MCF 10A (cell line): ENCODE results near the gene ZNF512B. TPM values are rescaled to one million over a fixed set of nuclear protein-coding genes. Genes with fewer than 3 reads are reported as not detected.
A peak's percentile ranks its signal among the peaks of the same experiment; 100 is the strongest.

Source experiments
- BruUV-seq: library from RNA; stranded (reverse); fragments of 400-500 nt; replicated peaks from 2 replicates; lab custom pipeline; 2021; lab: Mats Ljungman, UMichigan
- CTCF ChIA-PET: fragments of 300-600 bp; sonication (Branson Sonifier 250); formaldehyde crosslinking; extraction: SDS; loops from one replicate; lab custom pipeline; 2021; ENCODE audit warnings: antibody characterized with exemption, inconsistent platforms; lab: Yijun Ruan, JAX
- POLR2A ChIA-PET: fragments of 300-600, 350-650 bp; sonication (Branson Sonifier 250); formaldehyde crosslinking; extraction: SDS; loops from one replicate; lab custom pipeline; 2020; ENCODE audit warnings: antibody characterized with exemption, inconsistent platforms; lab: Yijun Ruan, JAX
- DNase-seq: peaks from one replicate; pipeline ENCODE4 v3.0.0-alpha.2; 2018; ENCODE audit not compliant: unreplicated experiment
- H3K27ac Mint-ChIP-seq: one replicate; pipeline ENCODE4 v1.8.0; 2022; ENCODE audit warnings: mild to moderate bottlenecking, low read depth, mixed read lengths; ENCODE audit not compliant: unreplicated experiment
- H3K27me3 Mint-ChIP-seq: one replicate; pipeline ENCODE4 v1.8.0; 2022; ENCODE audit warnings: mixed read lengths; ENCODE audit not compliant: insufficient read depth, unreplicated experiment
- H3K36me3 Mint-ChIP-seq: one replicate; pipeline ENCODE4 v1.8.0; 2022; ENCODE audit warnings: mild to moderate bottlenecking, moderate library complexity, mixed read lengths; ENCODE audit not compliant: insufficient read depth, unreplicated experiment
- H3K4me1 Mint-ChIP-seq: one replicate; pipeline ENCODE4 v1.8.0; 2022; ENCODE audit warnings: mixed read lengths; ENCODE audit not compliant: insufficient read depth, unreplicated experiment
- H3K4me3 Mint-ChIP-seq: one replicate; pipeline ENCODE4 v1.8.0; 2022; ENCODE audit warnings: mild to moderate bottlenecking, moderate library complexity, mixed read lengths; ENCODE audit not compliant: unreplicated experiment
- H3K9me3 Mint-ChIP-seq: one replicate; pipeline ENCODE4 v1.8.0; 2022; ENCODE audit warnings: mixed read lengths; ENCODE audit not compliant: unreplicated experiment
- intact Hi-C: fragments of 100-400 bp; cut with micrococcal nuclease; formaldehyde crosslinking; loops from 2 replicates; pipeline ENCODE4 v1.14.1; 2022
- total RNA-seq: library from RNA; stranded (reverse); gene quantifications from 2 replicates; pipeline ENCODE4 v1.2.3, GENCODE V29; 2022
- TF ChIP-seq, protein P1 (sequence below): fragments of 200-600 bp; IDR thresholded peaks from one replicate; pipeline ENCODE4 v1.8.0; 2022; ENCODE audit warnings: antibody characterized with exemption, mild to moderate bottlenecking; ENCODE audit not compliant: unreplicated experiment

The ZNF512B gene
- total RNA-seq, 1 experiment from 2014 or later: 26.6 TPM

DNA sequence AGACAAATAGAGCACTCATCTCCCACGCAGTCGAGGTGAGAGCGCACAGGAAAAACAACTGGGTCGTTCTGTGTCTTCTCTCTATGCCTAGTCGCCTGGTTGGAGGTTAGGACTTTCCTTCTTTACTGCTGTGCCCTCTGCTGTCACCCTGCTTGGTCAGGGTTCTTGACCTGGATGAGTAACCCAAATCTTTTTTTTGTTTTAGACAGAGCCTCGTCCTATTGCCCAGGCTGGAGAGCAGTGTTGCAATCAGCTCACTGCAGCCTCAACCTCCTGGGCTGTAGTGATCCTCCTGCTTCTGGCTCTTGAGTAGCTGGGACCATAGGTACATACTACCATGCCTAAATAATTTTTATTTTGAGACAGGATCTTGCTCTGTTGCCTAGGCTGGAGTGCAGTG lies 35.7 kb upstream of the ZNF512B start:
- no peaks in the 10 kb centered on the region for H3K4me1 Mint-ChIP-seq
- peaks cover 79% of the 10 kb centered on the region for H3K36me3 Mint-ChIP-seq
- intact Hi-C loops: no loop called here
- DNase-seq: no peak
- no peaks in the 10 kb centered on the region for H3K9me3 Mint-ChIP-seq
- ChIA-PET POLR2A (interaction anchor here (0.9 kb wide), 1 partner anchor 39 kb away, joined by 4 read pairs; no protein-coding TSS in a partner anchor), CTCF (interaction anchor here (0.7 to 3.9 kb wide), 2 partner anchors 33 to 108 kb away, joined by 3 to 18 read pairs; no protein-coding TSS in a partner anchor)
- H3K27ac Mint-ChIP-seq: no peak overlapping the region
- H3K27me3 Mint-ChIP-seq: no peaks in the 10 kb centered on the region
- no peak overlapping the region for H3K4me3 Mint-ChIP-seq
- TF ChIP-seq, protein P1, sequence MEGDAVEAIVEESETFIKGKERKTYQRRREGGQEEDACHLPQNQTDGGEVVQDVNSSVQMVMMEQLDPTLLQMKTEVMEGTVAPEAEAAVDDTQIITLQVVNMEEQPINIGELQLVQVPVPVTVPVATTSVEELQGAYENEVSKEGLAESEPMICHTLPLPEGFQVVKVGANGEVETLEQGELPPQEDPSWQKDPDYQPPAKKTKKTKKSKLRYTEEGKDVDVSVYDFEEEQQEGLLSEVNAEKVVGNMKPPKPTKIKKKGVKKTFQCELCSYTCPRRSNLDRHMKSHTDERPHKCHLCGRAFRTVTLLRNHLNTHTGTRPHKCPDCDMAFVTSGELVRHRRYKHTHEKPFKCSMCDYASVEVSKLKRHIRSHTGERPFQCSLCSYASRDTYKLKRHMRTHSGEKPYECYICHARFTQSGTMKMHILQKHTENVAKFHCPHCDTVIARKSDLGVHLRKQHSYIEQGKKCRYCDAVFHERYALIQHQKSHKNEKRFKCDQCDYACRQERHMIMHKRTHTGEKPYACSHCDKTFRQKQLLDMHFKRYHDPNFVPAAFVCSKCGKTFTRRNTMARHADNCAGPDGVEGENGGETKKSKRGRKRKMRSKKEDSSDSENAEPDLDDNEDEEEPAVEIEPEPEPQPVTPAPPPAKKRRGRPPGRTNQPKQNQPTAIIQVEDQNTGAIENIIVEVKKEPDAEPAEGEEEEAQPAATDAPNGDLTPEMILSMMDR: no peak
- BruUV-seq: no TSS peak

DNA sequence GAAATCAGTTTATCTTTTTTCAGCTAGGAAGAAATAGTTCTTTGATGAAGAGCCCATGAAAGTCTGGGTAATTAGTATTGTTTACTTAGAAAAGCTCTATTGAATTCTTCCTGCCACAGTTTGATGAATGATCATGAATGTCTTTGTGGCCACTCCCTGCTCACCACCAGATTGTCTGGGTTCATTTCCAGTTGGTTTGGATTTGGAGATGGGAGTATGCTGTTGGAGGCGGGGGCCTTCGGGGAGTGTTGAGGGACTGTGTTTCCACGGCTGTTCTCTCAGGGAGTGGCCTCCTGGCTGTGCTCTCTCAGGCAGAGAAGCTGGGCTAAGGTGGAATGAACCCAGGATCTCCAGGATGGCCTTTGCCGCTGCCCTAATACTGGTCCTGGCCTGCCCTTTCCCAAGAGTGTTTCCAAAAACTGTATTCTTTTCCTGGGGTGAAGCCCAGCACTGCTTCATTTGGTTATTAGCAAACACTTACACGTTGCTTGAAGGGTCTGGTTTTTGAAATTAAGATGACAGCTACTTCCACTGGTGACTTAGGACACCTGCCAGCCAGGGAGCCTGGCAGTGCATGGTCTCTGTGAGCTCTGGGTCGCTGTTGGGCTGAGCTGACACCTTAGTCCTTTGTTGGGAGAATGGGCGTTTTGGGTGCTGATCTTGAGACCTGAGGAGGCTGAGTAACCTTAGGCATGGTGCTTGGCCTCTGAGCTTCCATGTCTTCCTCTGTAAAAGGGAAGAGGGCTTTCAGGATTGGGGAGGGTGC lies 34.4 kb upstream of the ZNF512B start:
- CTCF ChIA-PET: interaction anchor here (0.6 to 3.9 kb wide), 4 partner anchors 16 to 53 kb away, joined by 3 to 18 read pairs (median 4); partner anchors contain the start of gene PRPF6
- no peak overlapping the region for H3K4me3 Mint-ChIP-seq
- no peak for DNase-seq
- intact Hi-C loops: no loop called here
- no peaks in the 10 kb centered on the region for H3K27me3 Mint-ChIP-seq
- H3K9me3 Mint-ChIP-seq: no peaks in the 10 kb centered on the region
- no peaks in the 10 kb centered on the region for H3K4me1 Mint-ChIP-seq
- BruUV-seq: no TSS peak
- POLR2A ChIA-PET: interaction anchor here (1.0 to 1.8 kb wide), 3 partner anchors 13 to 22 kb away, joined by 3 to 7 read pairs (median 3); no protein-coding TSS in a partner anchor
- TF ChIP-seq, protein P1: no peak
- peaks cover 79% of the 10 kb centered on the region for H3K36me3 Mint-ChIP-seq
- H3K27ac Mint-ChIP-seq: no peak overlapping the region

DNA sequence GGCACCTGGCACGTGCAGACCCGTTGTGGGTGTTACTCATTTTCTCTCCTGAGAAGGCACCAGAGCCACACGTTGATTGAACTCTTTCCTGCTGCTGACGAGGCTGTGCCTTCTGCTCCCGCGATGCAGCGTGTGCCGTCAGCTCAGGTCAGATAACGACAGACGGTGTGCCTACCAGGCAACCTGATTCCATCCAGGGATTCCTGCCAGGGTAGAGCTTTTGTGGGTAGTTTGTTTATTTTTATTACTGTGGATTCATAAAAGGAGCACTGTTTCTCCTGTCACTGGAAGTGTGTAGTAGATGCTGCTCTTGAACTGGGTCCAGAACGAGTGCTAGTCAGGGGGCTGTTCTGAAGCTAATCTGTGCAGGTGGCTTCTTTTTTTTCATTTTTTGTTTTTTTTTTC lies 31.9 kb upstream of the ZNF512B start:
- Mint-ChIP-seq H3K27ac (no peak overlapping the region), H3K27me3 (no peaks in the 10 kb centered on the region), H3K4me1 (no peaks in the 10 kb centered on the region), H3K4me3 (no peak overlapping the region), H3K36me3 (peaks cover 80% of the 10 kb centered on the region), H3K9me3 (no peaks in the 10 kb centered on the region)
- peak; percentile 13 for DNase-seq
- POLR2A ChIA-PET: interaction anchor here (0.5 to 0.8 kb wide), 2 partner anchors 12 to 374 kb away, joined by 3 read pairs; no protein-coding TSS in a partner anchor
- CTCF ChIA-PET: interaction anchor here (1.1 kb wide), 1 partner anchor 26 kb away, joined by 3 read pairs; no protein-coding TSS in a partner anchor
- intact Hi-C loops: no loop called here
- no TSS peak for BruUV-seq
- TF ChIP-seq, protein P1: no peak

DNA sequence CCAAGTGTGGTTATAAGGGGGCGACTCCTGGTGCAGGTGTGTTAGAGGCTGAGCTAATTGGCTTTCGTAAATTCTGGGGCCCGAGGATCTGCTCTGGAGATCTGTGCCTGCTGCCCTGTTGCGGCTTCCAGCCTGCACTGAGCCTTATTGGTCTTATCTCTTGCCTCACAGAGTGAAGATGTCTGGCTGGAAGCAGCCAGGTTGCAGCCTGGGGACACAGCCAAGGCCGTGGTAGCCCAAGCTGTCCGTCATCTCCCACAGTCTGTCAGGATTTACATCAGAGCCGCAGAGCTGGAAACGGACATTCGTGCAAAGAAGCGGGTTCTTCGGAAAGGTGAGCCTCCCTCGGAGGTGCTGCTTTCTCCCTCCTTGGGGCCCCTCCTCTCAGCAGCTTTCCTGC lies 31.2 kb upstream of the ZNF512B start:
- H3K4me1 Mint-ChIP-seq: no peaks in the 10 kb centered on the region
- CTCF ChIA-PET: interaction anchor here (1.1 kb wide), 1 partner anchor 25 kb away, joined by 3 read pairs; no protein-coding TSS in a partner anchor
- POLR2A ChIA-PET: interaction anchor here (0.5 to 1.5 kb wide), 3 partner anchors 13 to 373 kb away, joined by 3 read pairs; partner anchors contain the start of gene PRPF6
- no peaks in the 10 kb centered on the region for H3K9me3 Mint-ChIP-seq
- H3K27me3 Mint-ChIP-seq: no peaks in the 10 kb centered on the region
- H3K27ac Mint-ChIP-seq: no peak overlapping the region
- no peak overlapping the region for H3K4me3 Mint-ChIP-seq
- H3K36me3 Mint-ChIP-seq: peaks cover 87% of the 10 kb centered on the region
- TF ChIP-seq, protein P1: no peak
- no peak for DNase-seq
- BruUV-seq: no TSS peak
- intact Hi-C loops: no loop called here
